Activated CD4-positive, alpha-beta T cell treated with anti-CD3 and anti-CD28 coated beads for 1 hour (primary cell): Measurements from ENCODE around the gene EPHB4.
A peak's percentile ranks its signal among the peaks of the same experiment; 100 is the strongest.
"Not testable (repeated sequence)": the region's sequence is repeated elsewhere in the genome, so short reads cannot be mapped to it uniquely, and the experiment has no call there.

ENCODE experiments used
- DNase-seq: peaks from one replicate; pipeline ENCODE4 v3.0.0-alpha.2; 2020

Gene EPHB4

GRCh38 chr7:100827330-100828226, at the start of gene EPHB4:
EPHB4 (minus strand) TSS chr7:100827523; CDS start chr7:100827030, 493 bp downstream.
- no peak for DNase-seq

GRCh38 chr7:100875356-100875751, 48.0 kb upstream of the EPHB4 start:
- DNase-seq, result no peak

DNA sequence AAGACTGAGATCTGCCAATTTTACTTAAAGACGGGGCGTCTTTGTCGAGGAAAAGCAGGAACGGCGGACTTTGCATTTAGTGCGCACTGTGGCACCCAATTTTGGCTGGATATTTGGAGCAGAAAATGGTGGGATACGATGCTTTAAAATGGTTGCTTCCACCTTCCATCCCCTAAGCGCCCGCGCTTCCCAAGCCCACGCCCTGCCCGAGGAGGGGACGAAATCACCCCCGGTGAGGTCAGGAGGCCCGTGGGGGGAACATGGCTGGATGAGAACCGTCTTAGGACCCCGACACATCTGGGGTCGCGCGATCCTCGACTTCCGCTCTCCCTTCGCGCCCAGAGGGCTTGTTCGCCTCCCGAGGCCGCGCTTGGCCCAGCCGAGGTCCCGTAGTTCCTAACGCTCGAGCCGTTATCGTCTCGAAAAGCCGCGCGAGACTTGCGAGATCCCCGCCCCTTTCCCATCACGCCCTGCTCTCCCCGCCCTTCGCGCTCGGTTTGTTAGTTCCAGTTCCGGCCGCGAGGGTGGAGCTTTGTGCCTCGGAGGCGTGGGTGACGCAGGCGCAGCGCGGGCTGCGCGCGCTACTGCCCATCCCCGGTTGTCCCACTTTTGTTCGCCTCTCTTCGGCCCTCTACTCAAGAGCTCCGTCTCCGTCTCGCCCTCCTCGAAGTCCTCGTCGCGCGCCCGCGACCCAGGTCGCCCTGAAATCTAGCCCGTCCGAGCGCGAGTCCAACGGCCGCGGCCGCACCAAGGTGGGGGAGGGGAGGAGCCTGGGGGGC, 47.4 kb upstream of the EPHB4 start, which contains the start of gene SRRT:
Gene SRRT, plus strand, starts transcription at position 527 of the 779 bp plus-strand sequence. CDS start 488 bp downstream, outside the sequence.
- DNase-seq, result peak; percentile 97

- DNase-seq, result no peak
Measured at GRCh38 chr7:100874300-100874576, 46.9 kb upstream of the EPHB4 start.

GRCh38 chr7:100873599-100874299, 46.4 kb upstream of the EPHB4 start:
- DNase-seq, result no peak

DNA sequence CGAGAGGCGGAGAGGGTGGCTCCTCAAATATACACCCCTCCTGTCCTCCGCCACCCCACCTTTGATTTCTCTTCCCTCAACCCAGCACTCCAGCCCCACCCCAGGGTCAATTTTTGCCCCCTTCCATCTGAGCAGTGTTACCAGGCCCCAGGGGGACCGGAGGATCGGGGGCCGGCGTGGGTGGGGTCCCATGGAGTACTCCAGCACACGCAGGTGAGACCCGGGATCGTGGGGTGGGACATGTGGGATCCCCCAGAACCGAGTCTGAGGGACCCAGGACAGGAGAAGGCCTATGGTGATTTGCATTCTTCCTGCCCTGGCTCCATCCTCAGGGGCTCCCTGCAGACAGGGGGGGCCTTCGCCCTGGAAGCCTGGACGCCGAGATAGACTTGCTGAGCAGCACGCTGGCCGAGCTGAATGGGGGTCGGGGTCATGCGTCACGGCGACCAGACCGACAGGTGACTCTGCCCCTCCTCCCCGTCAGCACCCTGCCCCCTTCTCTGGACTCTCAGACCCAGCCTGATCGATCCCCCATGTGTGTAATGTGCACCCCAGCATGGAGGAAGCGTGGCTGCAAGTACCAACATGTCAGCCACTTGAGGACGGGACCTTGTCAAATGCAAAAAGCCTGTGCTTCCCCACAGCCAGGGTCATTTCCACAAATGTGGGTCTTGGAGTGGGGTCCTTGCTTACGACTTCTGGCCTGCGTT, 40.6 kb upstream of the EPHB4 start:
- DNase-seq, result no peak

DNA sequence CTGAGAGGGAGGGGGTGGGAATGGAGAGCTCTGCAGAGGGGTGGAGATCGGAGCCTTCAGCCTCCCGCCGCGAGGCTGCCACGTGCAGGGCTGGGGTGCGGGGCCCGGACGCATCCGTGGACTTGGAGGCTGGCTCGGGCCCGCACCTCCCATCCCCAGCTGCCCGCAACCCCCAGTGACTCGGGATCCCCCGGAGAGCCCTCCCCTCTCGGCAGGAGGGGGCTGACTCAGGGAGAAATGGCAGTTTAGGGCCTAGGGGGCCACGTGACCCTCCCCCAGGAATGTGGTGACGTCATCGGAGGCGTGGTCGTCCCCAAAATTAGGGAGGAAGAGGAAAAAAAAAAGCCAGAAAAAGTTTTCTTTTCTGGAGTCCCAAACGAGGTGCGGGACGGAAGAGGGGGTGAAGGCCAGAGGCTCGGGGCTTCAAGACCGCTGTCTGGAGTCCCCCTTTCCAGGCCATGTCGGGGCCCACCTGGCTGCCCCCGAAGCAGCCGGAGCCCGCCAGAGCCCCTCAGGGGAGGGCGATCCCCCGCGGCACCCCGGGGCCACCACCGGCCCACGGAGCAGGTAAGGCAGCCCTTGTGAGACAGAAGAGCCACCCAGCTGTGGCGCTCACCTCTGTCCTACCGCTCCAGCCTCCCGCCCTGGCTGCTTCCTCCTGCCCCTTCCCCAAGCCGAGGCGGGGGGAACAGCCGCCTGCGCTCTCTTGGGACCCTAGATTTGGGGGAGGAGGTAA, 39.9 kb upstream of the EPHB4 start, which contains the start of gene TRIP6:
Gene TRIP6, plus strand, starts transcription at position 348 of the 736 bp plus-strand sequence. Its CDS starts 111 bp downstream, at position 459.
- DNase-seq, result peak; percentile 29

DNA sequence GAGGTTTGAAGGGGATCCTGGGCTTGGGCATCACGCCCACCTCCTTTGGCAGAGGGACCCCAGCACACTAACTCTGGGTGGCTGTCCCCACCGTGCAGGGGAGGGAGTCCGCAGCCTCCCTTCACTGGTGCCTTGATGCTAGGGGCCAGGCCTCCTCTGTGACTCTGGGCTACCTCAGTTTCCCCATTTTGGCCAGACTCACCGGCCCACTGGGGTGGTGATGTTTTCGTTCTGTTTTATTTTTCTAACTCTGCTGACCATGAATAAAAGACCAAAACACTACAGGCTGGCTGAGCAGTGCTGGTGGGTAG, 39.4 kb upstream of the EPHB4 start:
- no peak for DNase-seq

GRCh38 chr7:100865938-100866728, 38.8 kb upstream of the EPHB4 start:
- no peak for DNase-seq

- no peak for DNase-seq
Measured at GRCh38 chr7:100865372-100865911, 38.1 kb upstream of the EPHB4 start.

DNA sequence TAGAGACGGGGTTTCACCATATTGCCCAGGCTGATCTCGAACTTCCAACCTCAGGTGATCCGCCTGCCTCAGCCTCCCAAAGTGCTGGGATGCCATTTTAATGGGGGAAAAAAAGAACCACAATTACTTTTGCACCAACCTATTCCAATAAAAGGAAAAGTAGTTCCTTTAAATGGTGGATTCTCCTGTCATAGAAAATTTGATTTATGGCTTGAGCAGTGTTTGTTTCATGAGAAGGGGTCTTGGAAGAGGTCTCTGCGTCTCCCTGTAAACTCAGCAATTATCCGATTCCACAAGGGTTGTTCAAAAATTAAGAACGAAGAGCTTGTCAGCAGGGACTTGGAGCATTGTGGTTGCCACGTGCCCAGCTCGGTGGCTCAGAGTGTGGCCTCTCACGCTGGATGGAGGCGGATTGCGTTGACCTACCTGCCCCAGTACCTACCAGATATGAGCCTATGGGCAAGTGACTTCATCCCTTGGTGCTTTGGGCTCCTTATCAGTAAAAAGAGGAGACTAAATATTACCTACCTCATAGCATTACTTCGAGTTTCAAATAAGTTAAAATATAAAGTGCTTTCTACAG, 37.0 kb upstream of the EPHB4 start:
- no peak for DNase-seq

DNA sequence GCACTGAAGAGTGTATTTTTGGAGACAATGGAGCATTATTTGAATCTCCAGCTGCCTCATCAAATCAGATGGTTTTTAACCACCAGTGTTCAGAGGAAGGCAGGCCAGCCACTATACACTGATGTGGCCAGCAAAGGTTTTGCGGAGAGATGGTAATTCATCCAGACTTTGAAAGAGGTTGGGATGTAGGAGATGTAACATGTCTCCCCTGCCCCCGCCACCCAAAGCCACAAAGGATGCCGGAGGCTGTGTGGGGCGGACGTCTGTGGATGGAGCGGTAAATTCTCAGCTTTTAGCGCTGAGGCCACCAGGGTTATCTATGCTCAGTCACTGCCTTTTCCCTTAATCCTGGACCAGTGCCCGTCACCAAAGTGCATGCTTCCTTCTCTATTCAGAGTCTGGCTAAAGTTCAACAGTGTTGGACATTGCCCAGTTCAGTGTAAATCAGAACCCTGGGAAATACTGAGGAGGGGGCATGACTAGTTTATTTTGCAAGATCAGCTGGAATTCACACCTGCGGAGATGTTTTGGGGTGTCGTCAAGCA, 36.2 kb upstream of the EPHB4 start:
- DNase-seq, result no peak

DNA sequence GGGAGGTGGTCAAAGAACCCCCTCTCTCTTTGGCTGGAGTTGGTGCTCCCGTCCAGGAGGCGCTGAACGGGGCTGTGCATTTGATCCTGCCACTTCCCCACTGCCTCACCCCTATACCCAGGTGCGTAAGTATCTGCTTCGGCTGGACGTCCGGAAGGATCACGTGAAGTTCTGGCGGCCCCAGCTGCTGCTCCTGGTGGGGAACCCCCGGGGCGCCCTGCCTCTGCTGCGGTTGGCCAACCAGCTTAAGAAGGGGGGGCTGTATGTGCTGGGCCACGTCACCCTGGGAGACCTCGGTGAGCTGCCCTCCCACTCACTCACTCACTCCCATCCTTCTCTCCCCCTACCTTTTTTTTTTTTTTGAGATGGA, 34.3 kb upstream of the EPHB4 start:
- no peak for DNase-seq

DNA sequence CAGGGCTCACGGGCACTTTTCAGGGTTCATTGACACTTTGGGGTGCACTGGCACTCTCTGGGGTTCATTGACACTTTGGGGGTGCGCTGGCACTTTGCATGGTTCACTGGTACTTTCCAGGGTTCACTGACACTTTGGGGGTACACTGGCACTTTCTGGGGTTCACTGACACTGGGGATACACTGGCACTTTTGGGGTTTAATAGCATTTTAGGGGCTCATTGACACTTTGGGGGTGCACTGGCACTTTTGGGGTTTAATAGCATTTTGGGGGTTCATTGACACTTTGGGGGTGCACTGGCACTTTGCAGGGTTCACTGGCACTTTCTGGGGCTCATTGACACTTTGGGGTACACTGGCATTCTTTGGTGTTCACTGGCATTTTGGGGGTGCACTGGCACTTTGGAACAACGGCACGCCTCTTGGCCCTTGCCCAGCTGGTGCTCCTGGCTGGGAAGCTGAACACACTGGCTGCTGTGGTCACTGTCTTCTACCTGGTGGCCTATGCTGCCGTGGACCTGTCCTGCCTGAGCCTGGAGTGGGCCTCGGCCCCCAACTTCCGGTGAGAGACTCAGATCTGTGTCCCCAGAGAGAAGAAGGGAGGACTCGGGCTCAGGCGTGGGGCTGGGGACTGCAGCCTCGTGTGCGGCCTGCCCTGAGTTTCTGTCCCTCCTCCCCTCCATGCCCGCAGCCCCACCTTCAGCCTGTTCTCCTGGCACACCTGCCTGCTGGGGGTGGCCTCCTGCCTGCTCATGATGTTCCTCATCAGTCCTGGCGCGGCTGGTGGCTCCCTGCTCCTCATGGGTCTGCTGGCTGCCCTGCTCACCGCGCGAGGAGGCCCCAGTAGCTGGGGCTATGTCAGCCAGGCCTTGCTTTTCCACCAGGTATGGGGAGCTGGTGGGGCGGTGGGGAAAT, 33.6 kb upstream of the EPHB4 start:
- DNase-seq, result no peak

DNA sequence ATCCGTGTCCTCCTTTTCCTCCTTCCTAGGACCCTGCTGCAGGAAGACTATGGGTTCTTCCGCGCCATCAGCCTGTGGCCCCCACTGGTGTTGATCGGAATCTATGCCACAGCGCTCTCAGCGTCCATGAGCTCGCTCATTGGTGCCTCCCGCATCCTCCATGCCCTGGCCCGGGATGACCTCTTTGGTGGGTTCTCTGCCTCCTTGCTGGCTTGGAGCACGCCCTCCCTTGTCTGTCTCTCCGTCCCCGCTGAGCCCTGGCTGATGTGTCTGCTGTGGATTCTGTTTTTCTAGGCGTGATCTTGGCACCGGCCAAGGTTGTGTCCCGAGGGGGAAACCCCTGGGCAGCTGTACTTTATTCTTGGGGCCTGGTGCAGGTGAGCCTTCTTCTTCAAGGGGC, 32.5 kb upstream of the EPHB4 start:
- no peak for DNase-seq

GRCh38 chr7:100856871-100857282, 29.6 kb upstream of the EPHB4 start:
- DNase-seq, result no peak

- DNase-seq, result no peak
Measured at GRCh38 chr7:100855515-100855914, 28.2 kb upstream of the EPHB4 start.

GRCh38 chr7:100854899-100855298, 27.6 kb upstream of the EPHB4 start:
- not testable (repeated sequence) for DNase-seq
